GM19025 (cell line): Measurements from ENCODE around the gene GSN.
"Not testable (repeated sequence)": the region's sequence is repeated elsewhere in the genome, so short reads cannot be mapped to it uniquely, and the experiment has no call there.

Experiments used
- ATAC-seq: cut with Tn5 transposase; IDR thresholded peaks from one replicate; pipeline ENCODE4 v1.9.1; 2021; ENCODE audit warnings: mild to moderate bottlenecking, low read depth, moderate library complexity; ENCODE audit not compliant: unreplicated experiment

The GSN gene

GRCh38 chr9:121286688-121286972 is 18.7 kb downstream of the GSN start:
- no peak for ATAC-seq

GRCh38 chr9:121286973-121287741 is 19.2 kb downstream of the GSN start:
- no peak for ATAC-seq

GRCh38 chr9:121288673-121289025 is 20.7 kb downstream of the GSN start:
- no peak for ATAC-seq

GRCh38 chr9:121289026-121289771 is 21.2 kb downstream of the GSN start:
- ATAC-seq, result no peak

GRCh38 chr9:121289772-121290370 is 21.9 kb downstream of the GSN start:
- no peak for ATAC-seq

- ATAC-seq, result not testable (repeated sequence)
Measured at GRCh38 chr9:121291536-121291935, 23.6 kb downstream of the GSN start.

- ATAC-seq, result no peak
Measured at GRCh38 chr9:121292051-121292450, 24.1 kb downstream of the GSN start.

GRCh38 chr9:121292801-121293241 is 24.9 kb downstream of the GSN start:
- ATAC-seq, result no peak

- no peak for ATAC-seq
Measured at GRCh38 chr9:121294151-121294743, 26.3 kb downstream of the GSN start.

- ATAC-seq, result no peak
Measured at GRCh38 chr9:121294866-121295661, 27.1 kb downstream of the GSN start.

GRCh38 chr9:121295662-121296191 is 27.8 kb downstream of the GSN start:
- no peak for ATAC-seq

GRCh38 chr9:121296213-121297127 is 28.5 kb downstream of the GSN start:
- no peak for ATAC-seq

- no peak for ATAC-seq
Measured at GRCh38 chr9:121297389-121297788, 29.4 kb downstream of the GSN start.

GRCh38 chr9:121298016-121298538 is 30.1 kb downstream of the GSN start:
- ATAC-seq, result no peak

GRCh38 chr9:121298689-121299466 is 30.9 kb downstream of the GSN start:
- ATAC-seq, result no peak

- ATAC-seq, result no peak
Measured at GRCh38 chr9:121299467-121300282, 31.7 kb downstream of the GSN start.

- ATAC-seq, result no peak
Measured at GRCh38 chr9:121300283-121301119, 32.5 kb downstream of the GSN start.
